IMR-90 (cell line): ENCODE data around the gene VDAC1.

ENCODE experiments used
- CHD1 ChIP-seq: IDR thresholded peaks from 2 replicates; pipeline ENCODE4 v1.6.1; 2012; ENCODE audit warnings: low read depth, low read length, improper control_type of control experiment
- MAFK ChIP-seq: IDR thresholded peaks from 2 replicates; pipeline ENCODE4 v1.6.1; 2012; ENCODE audit warnings: low read depth, low read length, improper control_type of control experiment
- POLR2A ChIP-seq: IDR thresholded peaks from 2 replicates; pipeline ENCODE4 v1.6.1; 2012; ENCODE audit warnings: mild to moderate bottlenecking, low read depth, low read length
- RAD21 ChIP-seq: IDR thresholded peaks from 2 replicates; pipeline ENCODE4 v1.6.1; 2012; ENCODE audit warnings: low read length, improper control_type of control experiment
- RFX5 ChIP-seq: IDR thresholded peaks from 2 replicates; pipeline ENCODE4 v1.8.0; 2012; ENCODE audit warnings: low read depth, mild to moderate bottlenecking, low read length, moderate library complexity
- TF ChIP-seq, protein P1 (sequence below): conservative IDR thresholded peaks from 2 replicates; pipeline ENCODE4 v1.5.1; 2012; ENCODE audit warnings: mild to moderate bottlenecking, low read depth, low read length, improper control_type of control experiment
- TF ChIP-seq, protein P2 (sequence below): fragments of 150-350 bp; IDR thresholded peaks from 2 replicates; pipeline ENCODE4 v1.6.1; 2017; ENCODE audit warnings: mild to moderate bottlenecking, antibody characterized with exemption, low read length, low read depth

DNA sequence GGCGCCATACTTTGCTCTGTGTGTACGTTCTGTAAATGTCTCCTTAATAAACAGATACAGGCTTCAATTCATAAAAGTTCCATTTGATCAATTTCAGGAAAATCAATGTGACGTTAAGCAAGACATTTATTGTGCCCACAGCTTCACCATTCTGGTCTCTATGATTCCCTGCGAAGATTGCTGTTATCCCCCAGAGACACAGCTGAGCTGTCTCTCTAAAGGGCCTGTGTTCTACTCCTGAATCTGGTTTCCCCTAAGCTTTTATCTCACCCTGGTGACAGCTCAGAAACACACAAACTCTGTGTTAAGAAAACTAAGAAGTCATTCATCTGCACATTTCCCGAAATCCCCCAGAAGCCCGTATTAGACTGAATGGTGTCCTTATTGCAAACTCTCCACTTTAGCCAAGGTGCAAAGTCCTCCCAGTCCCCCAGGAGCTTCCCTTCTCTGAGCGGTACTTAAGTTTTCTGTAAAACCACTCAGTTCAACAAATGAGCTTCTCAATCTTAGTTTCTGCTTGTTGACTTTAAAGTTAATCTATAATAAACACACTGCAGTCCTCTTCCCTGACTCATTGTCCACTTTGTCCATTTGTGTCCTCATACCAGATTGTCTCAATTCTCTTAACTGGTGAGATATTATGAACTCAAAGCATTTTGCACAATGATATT is 35.0 kb downstream of the VDAC1 start:
- TF ChIP-seq, protein P1, sequence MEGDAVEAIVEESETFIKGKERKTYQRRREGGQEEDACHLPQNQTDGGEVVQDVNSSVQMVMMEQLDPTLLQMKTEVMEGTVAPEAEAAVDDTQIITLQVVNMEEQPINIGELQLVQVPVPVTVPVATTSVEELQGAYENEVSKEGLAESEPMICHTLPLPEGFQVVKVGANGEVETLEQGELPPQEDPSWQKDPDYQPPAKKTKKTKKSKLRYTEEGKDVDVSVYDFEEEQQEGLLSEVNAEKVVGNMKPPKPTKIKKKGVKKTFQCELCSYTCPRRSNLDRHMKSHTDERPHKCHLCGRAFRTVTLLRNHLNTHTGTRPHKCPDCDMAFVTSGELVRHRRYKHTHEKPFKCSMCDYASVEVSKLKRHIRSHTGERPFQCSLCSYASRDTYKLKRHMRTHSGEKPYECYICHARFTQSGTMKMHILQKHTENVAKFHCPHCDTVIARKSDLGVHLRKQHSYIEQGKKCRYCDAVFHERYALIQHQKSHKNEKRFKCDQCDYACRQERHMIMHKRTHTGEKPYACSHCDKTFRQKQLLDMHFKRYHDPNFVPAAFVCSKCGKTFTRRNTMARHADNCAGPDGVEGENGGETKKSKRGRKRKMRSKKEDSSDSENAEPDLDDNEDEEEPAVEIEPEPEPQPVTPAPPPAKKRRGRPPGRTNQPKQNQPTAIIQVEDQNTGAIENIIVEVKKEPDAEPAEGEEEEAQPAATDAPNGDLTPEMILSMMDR: no peak
- no peak for TF ChIP-seq CHD1
- no peak for TF ChIP-seq POLR2A
- no peak for TF ChIP-seq RAD21
- no peak for TF ChIP-seq MAFK
- no peak for TF ChIP-seq RFX5
- TF ChIP-seq, protein P2, sequence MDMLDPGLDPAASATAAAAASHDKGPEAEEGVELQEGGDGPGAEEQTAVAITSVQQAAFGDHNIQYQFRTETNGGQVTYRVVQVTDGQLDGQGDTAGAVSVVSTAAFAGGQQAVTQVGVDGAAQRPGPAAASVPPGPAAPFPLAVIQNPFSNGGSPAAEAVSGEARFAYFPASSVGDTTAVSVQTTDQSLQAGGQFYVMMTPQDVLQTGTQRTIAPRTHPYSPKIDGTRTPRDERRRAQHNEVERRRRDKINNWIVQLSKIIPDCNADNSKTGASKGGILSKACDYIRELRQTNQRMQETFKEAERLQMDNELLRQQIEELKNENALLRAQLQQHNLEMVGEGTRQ: no peak
